Upper lobe of left lung (tissue), 4 donors: ENCODE measurements around the gene NALCN.

Experiments
- CTCF ChIP-seq, 6 experiments: fragments of 450-650 bp in 4 of 6; fragments of 200-600 bp in 2 of 6; sonication (generic) in 2 of 6; IDR thresholded peaks; one replicate each; pipeline ENCODE4 v1.5.1; 2016 to 2019; ENCODE audit warnings: antibody characterized with exemption in 6 of 6
- POLR2A ChIP-seq, 4 donors: fragments of 450-650 bp; IDR thresholded peaks; one replicate each; pipeline ENCODE4 v1.5.1; 2016 to 2017; ENCODE audit warnings: antibody characterized with exemption in 4 of 4, mild to moderate bottlenecking in 2 of 4
- POLR2AphosphoS5 ChIP-seq, 2 donors: sonication (generic); formaldehyde crosslinking; IDR thresholded peaks; one replicate each; pipeline ENCODE4 v1.5.1; 2017; ENCODE audit warnings: antibody characterized with exemption in 2 of 2

- no peak for TF ChIP-seq CTCF (IDR thresholded peaks at IDR 0.05)
- TF ChIP-seq POLR2A (IDR thresholded peaks at IDR 0.05), result no peak
- no peak for TF ChIP-seq POLR2AphosphoS5 (IDR thresholded peaks at IDR 0.05)
Measured at GRCh38 chr13:101425156-101425471, 8.8 kb upstream of the NALCN start.
